ENCODE measurements around the gene ACTL8.

Gene ACTL8

GRCh38 chr1:17725084-17725719 is 29.9 kb upstream of the ACTL8 start:
- Histone ChIP-seq H3K36me3 (ENCODE audit: insufficient read depth) (no peaks in the 10 kb centered on the region), H2AFZ (ENCODE audit: low read depth) (no peak overlapping the region), H3K4me1 (ENCODE audit: low read depth, poor library complexity, severe bottlenecking) (no peaks in the 10 kb centered on the region), H3K9ac (no peak overlapping the region), H3K4me2 (no peak overlapping the region), H3K27ac (no peak overlapping the region), H3K79me2 (ENCODE audit: insufficient read depth, low read depth) (no peaks in the 10 kb centered on the region), H3K4me3 (IDR thresholded peaks at IDR 0.05; ENCODE audit: insufficient read depth, low read depth, low read length) (no peak overlapping the region), H3K27me3 (ENCODE audit: insufficient read depth, low read depth) (peaks cover 4% of the 10 kb centered on the region; the same call in 1 of the 2 replicates), H4K20me1 (ENCODE audit: insufficient read depth) (no peaks in the 10 kb centered on the region)
- TF ChIP-seq CTCF (conservative IDR thresholded peaks at IDR 0.05; ENCODE audit: low read depth, low read length), result no peak

GRCh38 chr1:17725811-17726582 is 29.1 kb upstream of the ACTL8 start:
- Histone ChIP-seq H3K4me3 (IDR thresholded peaks at IDR 0.05; ENCODE audit: insufficient read depth, low read depth, low read length) (no peak overlapping the region), H2AFZ (ENCODE audit: low read depth) (no peak overlapping the region)

GRCh38 chr1:17728123-17728712 is 26.9 kb upstream of the ACTL8 start:
- no peak overlapping the region for H3K27ac ChIP-seq
- no peaks in the 10 kb centered on the region for H3K4me1 ChIP-seq (ENCODE audit: low read depth, poor library complexity, severe bottlenecking)
- no peak overlapping the region for H3K4me2 ChIP-seq
- H3K27me3 ChIP-seq (ENCODE audit: insufficient read depth, low read depth), result peaks cover 10% of the 10 kb centered on the region; the same call in 1 of the 2 replicates
- no peak overlapping the region for H3K9ac ChIP-seq
- H3K4me3 ChIP-seq (IDR thresholded peaks at IDR 0.05; ENCODE audit: insufficient read depth, low read depth, low read length), result no peak overlapping the region
- TF ChIP-seq CTCF (conservative IDR thresholded peaks at IDR 0.05; ENCODE audit: low read depth, low read length), result no peak
- no peak overlapping the region for H2AFZ ChIP-seq (ENCODE audit: low read depth)
- no peaks in the 10 kb centered on the region for H4K20me1 ChIP-seq (ENCODE audit: insufficient read depth)
- H3K36me3 ChIP-seq (ENCODE audit: insufficient read depth), result no peaks in the 10 kb centered on the region
- H3K79me2 ChIP-seq (ENCODE audit: insufficient read depth, low read depth), result no peaks in the 10 kb centered on the region

More at GRCh38 chr1:17725811-17726582, 29.1 kb upstream of the ACTL8 start:
- no peaks in the 10 kb centered on the region for H4K20me1 ChIP-seq (ENCODE audit: insufficient read depth)
- H3K36me3 ChIP-seq (ENCODE audit: insufficient read depth), result no peaks in the 10 kb centered on the region
- TF ChIP-seq CTCF (conservative IDR thresholded peaks at IDR 0.05; ENCODE audit: low read depth, low read length), result no peak
- no peaks in the 10 kb centered on the region for H3K79me2 ChIP-seq (ENCODE audit: insufficient read depth, low read depth)
- H3K4me2 ChIP-seq, result no peak overlapping the region
- H3K27me3 ChIP-seq (ENCODE audit: insufficient read depth, low read depth), result peaks cover 7% of the 10 kb centered on the region; the same call in 1 of the 2 replicates
- H3K27ac ChIP-seq, result no peak overlapping the region
- no peak overlapping the region for H3K9ac ChIP-seq
- no peaks in the 10 kb centered on the region for H3K4me1 ChIP-seq (ENCODE audit: low read depth, poor library complexity, severe bottlenecking)

GRCh38 chr1:17729248-17729647 is 25.9 kb upstream of the ACTL8 start:
- no peaks in the 10 kb centered on the region for H3K79me2 ChIP-seq (ENCODE audit: insufficient read depth, low read depth)
- no peak overlapping the region for H3K4me2 ChIP-seq
- H4K20me1 ChIP-seq (ENCODE audit: insufficient read depth), result no peaks in the 10 kb centered on the region
- H3K4me1 ChIP-seq (ENCODE audit: low read depth, poor library complexity, severe bottlenecking), result no peaks in the 10 kb centered on the region
- TF ChIP-seq CTCF (conservative IDR thresholded peaks at IDR 0.05; ENCODE audit: low read depth, low read length), result no peak
- H3K9ac ChIP-seq, result no peak overlapping the region
- H3K27ac ChIP-seq, result no peak overlapping the region
- H3K36me3 ChIP-seq (ENCODE audit: insufficient read depth), result no peaks in the 10 kb centered on the region
- H2AFZ ChIP-seq (ENCODE audit: low read depth), result no peak overlapping the region
- H3K4me3 ChIP-seq (IDR thresholded peaks at IDR 0.05; ENCODE audit: insufficient read depth, low read depth, low read length), result no peak overlapping the region
- H3K27me3 ChIP-seq (ENCODE audit: insufficient read depth, low read depth), result peaks cover 16% of the 10 kb centered on the region; the same call in 1 of the 2 replicates

Data from KMS-11 (cell line).